ENCODE results near the gene SRBD1.

The SRBD1 gene

GRCh38 chr2:45545943-45546342 lies 65.1 kb downstream of the SRBD1 start:
- DNase-seq (ENCODE audit: low read depth), result no peak

GRCh38 chr2:45543257-45543656 lies 67.8 kb downstream of the SRBD1 start:
- no peak for DNase-seq (ENCODE audit: low read depth)

GRCh38 chr2:45542013-45542412 lies 69.1 kb downstream of the SRBD1 start:
- no peak for DNase-seq (ENCODE audit: low read depth)

GRCh38 chr2:45541450-45541849 lies 69.6 kb downstream of the SRBD1 start:
- no peak for DNase-seq (ENCODE audit: low read depth)

- DNase-seq (ENCODE audit: low read depth), result no peak
These were observed 70.1 kb downstream of the SRBD1 start for GRCh38 chr2:45540942-45541341.

- DNase-seq (ENCODE audit: low read depth), result no peak
These were observed 77.3 kb downstream of the SRBD1 start for GRCh38 chr2:45533771-45534170.

- no peak for DNase-seq (ENCODE audit: low read depth)
These were observed 78.9 kb downstream of the SRBD1 start for GRCh38 chr2:45532181-45532580.

GRCh38 chr2:45524016-45524415 lies 87.1 kb downstream of the SRBD1 start:
- no peak for DNase-seq (ENCODE audit: low read depth)

- no peak for DNase-seq (ENCODE audit: low read depth)
These were observed 92.5 kb downstream of the SRBD1 start for GRCh38 chr2:45518546-45518945.

GRCh38 chr2:45510701-45511420 lies 100.2 kb downstream of the SRBD1 start:
- no peak for DNase-seq (ENCODE audit: low read depth)

GRCh38 chr2:45506756-45507155 lies 104.3 kb downstream of the SRBD1 start:
- DNase-seq (ENCODE audit: low read depth), result no peak

- no peak for DNase-seq (ENCODE audit: low read depth)
These were observed 105.9 kb downstream of the SRBD1 start for GRCh38 chr2:45505138-45505537.

GRCh38 chr2:45498661-45499550 lies 112.2 kb downstream of the SRBD1 start:
- no peak for DNase-seq (ENCODE audit: low read depth)

GRCh38 chr2:45497355-45497754 lies 113.7 kb downstream of the SRBD1 start:
- DNase-seq (ENCODE audit: low read depth), result no peak

- no peak for DNase-seq (ENCODE audit: low read depth)
These were observed 114.2 kb downstream of the SRBD1 start for GRCh38 chr2:45496869-45497268.

- DNase-seq (ENCODE audit: low read depth), result no peak
These were observed 116.1 kb downstream of the SRBD1 start for GRCh38 chr2:45494978-45495293.

- DNase-seq (ENCODE audit: low read depth), result no peak
These were observed 116.6 kb downstream of the SRBD1 start for GRCh38 chr2:45494275-45494977.

GRCh38 chr2:45484965-45485364 lies 126.1 kb downstream of the SRBD1 start:
- no peak for DNase-seq (ENCODE audit: low read depth)

GRCh38 chr2:45483997-45484396 lies 127.1 kb downstream of the SRBD1 start:
- no peak for DNase-seq (ENCODE audit: low read depth)

GRCh38 chr2:45477546-45477945 lies 133.5 kb downstream of the SRBD1 start:
- DNase-seq (ENCODE audit: low read depth), result no peak

GRCh38 chr2:45470531-45470930 lies 140.5 kb downstream of the SRBD1 start:
- no peak for DNase-seq (ENCODE audit: low read depth)

GRCh38 chr2:45469314-45470099 lies 141.6 kb downstream of the SRBD1 start:
- DNase-seq (ENCODE audit: low read depth), result no peak
